Neural cell (in vitro differentiated cells): ENCODE data around the gene SMARCD1.

ENCODE experiments used
- CTCF ChIP-seq: fragments of 450-650 bp; IDR thresholded peaks from 2 replicates; pipeline ENCODE4 v1.5.1; 2014; ENCODE audit warnings: antibody characterized with exemption, mild to moderate bottlenecking, moderate library complexity; ENCODE audit not compliant: poor library complexity, severe bottlenecking
- EZH2 ChIP-seq: fragments of 200-600, 300-800 bp; shearing (Covaris generic), sonication (generic); IDR thresholded peaks from 2 replicates; pipeline ENCODE4 v1.6.1; 2014; ENCODE audit warnings: antibody characterized with exemption, low read length, borderline replicate concordance, mild to moderate bottlenecking; ENCODE audit not compliant: insufficient read depth, poor library complexity, severe bottlenecking
- TAF1 ChIP-seq: IDR thresholded peaks from 2 replicates; pipeline ENCODE4 v1.6.1; 2012; ENCODE audit warnings: low read depth

DNA sequence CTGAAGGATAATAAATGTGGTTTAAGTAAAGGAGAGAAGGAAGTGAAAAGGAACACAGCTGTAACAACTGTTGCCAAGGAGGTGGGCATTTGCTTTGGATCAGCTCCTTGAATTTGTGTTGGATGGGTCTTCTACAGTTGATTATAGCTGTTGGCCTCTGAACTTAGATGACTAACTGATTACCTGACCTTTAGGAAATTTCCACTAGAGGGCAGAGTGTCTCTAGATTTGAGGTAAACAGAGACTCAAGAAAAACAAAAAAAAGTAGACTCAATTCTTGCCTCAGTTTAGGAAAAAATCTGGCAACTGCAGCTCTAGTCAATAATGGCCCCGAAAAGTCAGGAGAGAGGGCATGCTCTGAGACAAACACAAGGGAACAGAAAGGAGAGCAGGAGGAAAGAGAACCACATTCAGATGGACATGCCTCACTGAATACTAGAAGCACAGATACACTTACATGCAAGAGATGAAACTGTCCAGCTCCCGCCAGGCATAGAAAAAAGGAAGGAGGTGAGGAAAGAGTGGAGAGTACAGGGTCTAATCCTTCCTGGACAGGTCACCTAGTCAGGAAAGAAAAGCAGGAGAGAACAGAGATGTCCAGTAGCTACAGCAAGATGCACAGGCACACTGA, 47.5 kb downstream of the SMARCD1 start:
- TF ChIP-seq EZH2 (no peak), CTCF (peak; percentile 61), TAF1 (no peak)
